A549 (cell line): ENCODE data around the gene PPP1R12B. TPM values are rescaled to one million over a fixed set of nuclear protein-coding genes. Genes with fewer than 3 reads are reported as not detected.
A peak's percentile ranks its signal among the peaks of the same experiment; 100 is the strongest.

Source experiments
- ATAC-seq, 2 experiments: fragments of 200-7000 bp in 1 of 2; fragments of >200 bp in 1 of 2; cut with Nextera tagmentation in 1 of 2; cut with Tn5 transposase in 1 of 2; 3 replicates each; pipeline versions ENCODE4 v1.8.0 to v1.9.1; 2018 to 2020; ENCODE audit warnings: mild to moderate bottlenecking in 1 of 2, moderate library complexity in 1 of 2
- CTCF ChIA-PET: fragments of 300-600 bp; sonication (Branson Sonifier 250); formaldehyde crosslinking; extraction: SDS; loops from one replicate; lab custom pipeline; 2021; ENCODE audit warnings: antibody characterized with exemption, inconsistent platforms; lab: Yijun Ruan, JAX
- POLR2A ChIA-PET: fragments of 350-600 bp; formaldehyde crosslinking; extraction: SDS; loops from one replicate; lab custom pipeline; 2021; ENCODE audit warnings: antibody characterized with exemption, inconsistent platforms; lab: Yijun Ruan, JAX
- DNase-seq, 2 experiments: peaks; one replicate each; pipeline versions ENCODE4 v3.0.0 to v3.0.0-alpha.2; 2011 to 2016; ENCODE audit warnings: low read depth in 1 of 2, low spot score in 1 of 2
- FAIRE-seq: peaks from 2 replicates; lab custom pipeline; 2011; peaks lifted over from hg19 to GRCh38; lab: Jason Lieb, UNC
- H3K27ac ChIP-seq, 2 experiments: fragments of >200 bp; sonication (Bioruptor Twin); formaldehyde crosslinking; 3 replicates each; pipeline ENCODE4 v1.5.1; 2016 to 2017
- H3K4me1 ChIP-seq: fragments of >200 bp; sonication (Bioruptor Twin); formaldehyde crosslinking; 3 replicates; pipeline ENCODE4 v1.6.1; 2016
- H3K4me2 ChIP-seq: fragments of >200 bp; sonication (Bioruptor Twin); formaldehyde crosslinking; 3 replicates; pipeline ENCODE4 v1.6.1; 2016
- H3K4me3 ChIP-seq: fragments of >200 bp; sonication (Bioruptor Twin); formaldehyde crosslinking; 3 replicates; pipeline ENCODE4 v1.5.1; 2016
- H3K9me3 ChIP-seq: fragments of >200 bp; sonication (Bioruptor Twin); formaldehyde crosslinking; 3 replicates; pipeline ENCODE4 v1.6.1; 2016
- CBX2 ChIP-seq: fragments of 200-600 bp; sonication (generic); IDR thresholded peaks from 2 replicates; pipeline ENCODE4 v1.6.1; 2016; ENCODE audit warnings: low read depth, mild to moderate bottlenecking, borderline replicate concordance
- CEBPB ChIP-seq, 2 experiments: fragments of >200 bp in 1 of 2; sonication (Bioruptor Twin) in 1 of 2; formaldehyde crosslinking in 1 of 2; IDR thresholded peaks; 2 replicates each; pipeline ENCODE4 v1.6.1; 2012 to 2016
- CHD2 ChIP-seq: fragments of 150-350 bp; IDR thresholded peaks from 2 replicates; pipeline ENCODE4 v1.6.1; 2014; ENCODE audit warnings: low read length; ENCODE audit not compliant: partially characterized antibody
- EHF ChIP-seq: fragments of 250-450 bp; sonication (Bioruptor Pico); IDR thresholded peaks from 2 replicates; pipeline ENCODE4 v1.5.0; 2020; ENCODE audit warnings: mild to moderate bottlenecking
- EHMT2 ChIP-seq: fragments of 200-600 bp; sonication (generic); IDR thresholded peaks from 2 replicates; pipeline ENCODE4 v1.6.1; 2016; ENCODE audit warnings: antibody characterized with exemption, low read depth, mild to moderate bottlenecking, moderate library complexity
- ESRRA ChIP-seq: fragments of 150-350 bp; IDR thresholded peaks from 2 replicates; pipeline ENCODE4 v1.6.1; 2014; ENCODE audit warnings: mild to moderate bottlenecking, low read length, borderline replicate concordance
- FOSL2 ChIP-seq, 2 experiments: fragments of 450-650 bp in 1 of 2; fragments of >200 bp in 1 of 2; sonication (Bioruptor Twin) in 1 of 2; formaldehyde crosslinking; IDR thresholded peaks; 2 replicates each; pipeline versions ENCODE4 v1.5.0 to v1.6.1; 2016 to 2020; ENCODE audit warnings: mild to moderate bottlenecking in 1 of 2, moderate library complexity in 1 of 2
- FOXS1 ChIP-seq: fragments of 250-450 bp; sonication (Bioruptor Pico); IDR thresholded peaks from 2 replicates; pipeline ENCODE4 v1.5.0; 2020; ENCODE audit warnings: mild to moderate bottlenecking, moderate library complexity
- HOXB13 ChIP-seq: fragments of 250-450 bp; sonication (Bioruptor Pico); IDR thresholded peaks from 2 replicates; pipeline ENCODE4 v1.5.0; 2020; ENCODE audit warnings: low read depth, mild to moderate bottlenecking, moderate library complexity
- MAFK ChIP-seq: fragments of 450-650 bp; IDR thresholded peaks from 2 replicates; pipeline ENCODE4 v1.6.1; 2014; ENCODE audit not compliant: partially characterized antibody
- MAZ ChIP-seq: fragments of 150-350 bp; IDR thresholded peaks from 2 replicates; pipeline ENCODE4 v1.6.1; 2014; ENCODE audit warnings: antibody characterized with exemption, low read depth, low read length, borderline replicate concordance
- NFE2L2 ChIP-seq: fragments of 150-350 bp; conservative IDR thresholded peaks from 2 replicates; pipeline ENCODE4 v1.6.1; 2014; ENCODE audit warnings: low read length
- NR3C1 ChIP-seq: fragments of >200 bp; sonication (Bioruptor Twin); formaldehyde crosslinking; IDR thresholded peaks from 3 replicates; pipeline ENCODE4 v1.6.1; 2017
- PHF8 ChIP-seq: fragments of 200-600 bp; sonication (generic); IDR thresholded peaks from 2 replicates; pipeline ENCODE4 v1.6.1; 2016; ENCODE audit warnings: low read depth, mild to moderate bottlenecking, antibody characterized with exemption, moderate library complexity, borderline replicate concordance
- RNF2 ChIP-seq: fragments of 200-600 bp; sonication (generic); IDR thresholded peaks from 2 replicates; pipeline ENCODE4 v1.6.1; 2016; ENCODE audit warnings: low read depth, mild to moderate bottlenecking, antibody characterized with exemption, moderate library complexity, borderline replicate concordance
- SMC3 ChIP-seq: fragments of >200 bp; sonication (Bioruptor Twin); formaldehyde crosslinking; IDR thresholded peaks from 3 replicates; pipeline ENCODE4 v1.6.1; 2018; ENCODE audit warnings: inconsistent platforms
- SREBF2 ChIP-seq: fragments of 450-650 bp; IDR thresholded peaks from 2 replicates; pipeline ENCODE4 v1.6.1; 2014; ENCODE audit warnings: mild to moderate bottlenecking, moderate library complexity
- ZFP36 ChIP-seq: fragments of 450-650 bp; IDR thresholded peaks from 2 replicates; pipeline ENCODE4 v1.6.1; 2014; ENCODE audit warnings: borderline replicate concordance; ENCODE audit not compliant: partially characterized antibody
- WGBS: methylation state at CpG from one replicate; pipeline ENCODE4 v1.1.6; 2017; ENCODE audit errors: missing lambda C conversion rate; 5-methylcytosine and 5-hydroxymethylcytosine counted together
- polyA plus RNA-seq, 4 experiments: library from polyadenylated mRNA; depleted of rRNA in 3 of 4; stranded (reverse); fragments of >200 nt; fragmentation: RNase III in 1 of 4; extraction: RNeasy Plus Mini Kit Qiagen cat#74134 plus additional on column Dnase treatment in 1 of 4; gene quantifications; 2 replicates in 3 of 4; 3 replicates in 1 of 4; pipeline ENCODE4 v1.2.3, GENCODE V29; 2011 to 2017
- TF ChIP-seq, protein P1 (sequence below): fragments of 250-450 bp; sonication (Bioruptor Pico); IDR thresholded peaks from 2 replicates; pipeline ENCODE4 v1.5.0; 2020; ENCODE audit warnings: low read depth, mild to moderate bottlenecking, moderate library complexity
- TF ChIP-seq, protein P2 (sequence below): fragments of 200-600 bp; sonication (generic); IDR thresholded peaks from 2 replicates; pipeline ENCODE4 v1.6.1; 2016; ENCODE audit warnings: antibody characterized with exemption, mild to moderate bottlenecking, moderate library complexity
- TF ChIP-seq, protein P3 (sequence below): fragments of >200 bp; sonication (Bioruptor Twin); formaldehyde crosslinking; IDR thresholded peaks from 3 replicates; pipeline ENCODE4 v1.6.1; 2016
- TF ChIP-seq, protein P4 (sequence below): IDR thresholded peaks from 2 replicates; pipeline ENCODE4 v1.6.1; 2012; ENCODE audit warnings: low read depth, borderline replicate concordance

PPP1R12B gene
- polyA plus RNA-seq, 2 of the 4 experiments (the other 2 are of a cell fraction): 3.3 to 12.1 TPM

DNA sequence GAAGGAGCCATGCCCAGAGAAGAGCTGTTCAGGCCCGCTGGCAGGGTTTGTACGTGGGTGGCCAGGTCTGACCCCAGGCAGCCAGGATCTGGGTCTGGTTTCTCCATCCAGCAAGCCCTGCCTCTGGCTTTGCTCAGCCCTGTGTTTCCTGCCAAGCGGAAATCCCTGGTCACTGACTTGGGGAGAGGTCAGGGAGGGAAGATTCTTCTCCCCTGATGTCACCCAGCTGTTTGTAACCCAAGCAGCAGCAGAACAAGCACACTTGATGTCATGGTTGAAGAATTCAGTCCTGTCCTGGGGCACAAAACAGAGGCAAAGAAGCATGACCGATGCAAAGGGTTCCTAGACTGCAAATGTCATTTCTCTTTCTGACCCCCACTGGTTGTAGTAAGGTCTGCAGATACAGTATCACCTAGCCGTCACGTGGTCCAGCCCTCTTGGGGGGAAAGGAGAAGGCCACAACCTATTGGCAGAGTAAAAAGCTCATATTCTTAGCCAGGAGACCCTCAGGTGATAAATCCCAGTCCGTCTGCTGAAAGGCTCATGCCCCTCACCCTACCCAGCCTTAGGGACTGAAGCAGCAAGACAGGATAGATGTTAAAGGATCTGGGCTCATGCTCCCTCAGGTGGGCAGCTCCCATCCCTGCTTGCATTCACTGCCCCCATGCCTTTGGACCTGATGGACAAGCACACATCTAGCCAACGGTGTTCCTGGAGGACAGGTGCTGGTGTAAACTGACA is 240.9 kb downstream of the PPP1R12B start (continued):
- TF ChIP-seq EHF (0 out of 2 replicates have a peak, but pooled peaks have one; percentile 54), CBX2 (no peak), HOXB13 (no peak), SMC3 (peak; percentile 15; the same call in 2 of the 3 replicates), PHF8 (no peak), NR3C1 (no peak), FOXS1 (CRISPR knock-in tag) (no peak), CEBPB (IDR thresholded peaks at IDR 0.05) (0 out of 4 replicates have a peak, but pooled peaks of 1 of the 2 experiments have one; percentile 28)
- TF ChIP-seq, protein P1, sequence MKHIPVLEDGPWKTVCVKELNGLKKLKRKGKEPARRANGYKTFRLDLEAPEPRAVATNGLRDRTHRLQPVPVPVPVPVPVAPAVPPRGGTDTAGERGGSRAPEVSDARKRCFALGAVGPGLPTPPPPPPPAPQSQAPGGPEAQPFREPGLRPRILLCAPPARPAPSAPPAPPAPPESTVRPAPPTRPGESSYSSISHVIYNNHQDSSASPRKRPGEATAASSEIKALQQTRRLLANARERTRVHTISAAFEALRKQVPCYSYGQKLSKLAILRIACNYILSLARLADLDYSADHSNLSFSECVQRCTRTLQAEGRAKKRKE (CRISPR knock-in tag): 0 out of 2 replicates have a peak, but pooled peaks have one; percentile 29
- TF ChIP-seq, protein P2, sequence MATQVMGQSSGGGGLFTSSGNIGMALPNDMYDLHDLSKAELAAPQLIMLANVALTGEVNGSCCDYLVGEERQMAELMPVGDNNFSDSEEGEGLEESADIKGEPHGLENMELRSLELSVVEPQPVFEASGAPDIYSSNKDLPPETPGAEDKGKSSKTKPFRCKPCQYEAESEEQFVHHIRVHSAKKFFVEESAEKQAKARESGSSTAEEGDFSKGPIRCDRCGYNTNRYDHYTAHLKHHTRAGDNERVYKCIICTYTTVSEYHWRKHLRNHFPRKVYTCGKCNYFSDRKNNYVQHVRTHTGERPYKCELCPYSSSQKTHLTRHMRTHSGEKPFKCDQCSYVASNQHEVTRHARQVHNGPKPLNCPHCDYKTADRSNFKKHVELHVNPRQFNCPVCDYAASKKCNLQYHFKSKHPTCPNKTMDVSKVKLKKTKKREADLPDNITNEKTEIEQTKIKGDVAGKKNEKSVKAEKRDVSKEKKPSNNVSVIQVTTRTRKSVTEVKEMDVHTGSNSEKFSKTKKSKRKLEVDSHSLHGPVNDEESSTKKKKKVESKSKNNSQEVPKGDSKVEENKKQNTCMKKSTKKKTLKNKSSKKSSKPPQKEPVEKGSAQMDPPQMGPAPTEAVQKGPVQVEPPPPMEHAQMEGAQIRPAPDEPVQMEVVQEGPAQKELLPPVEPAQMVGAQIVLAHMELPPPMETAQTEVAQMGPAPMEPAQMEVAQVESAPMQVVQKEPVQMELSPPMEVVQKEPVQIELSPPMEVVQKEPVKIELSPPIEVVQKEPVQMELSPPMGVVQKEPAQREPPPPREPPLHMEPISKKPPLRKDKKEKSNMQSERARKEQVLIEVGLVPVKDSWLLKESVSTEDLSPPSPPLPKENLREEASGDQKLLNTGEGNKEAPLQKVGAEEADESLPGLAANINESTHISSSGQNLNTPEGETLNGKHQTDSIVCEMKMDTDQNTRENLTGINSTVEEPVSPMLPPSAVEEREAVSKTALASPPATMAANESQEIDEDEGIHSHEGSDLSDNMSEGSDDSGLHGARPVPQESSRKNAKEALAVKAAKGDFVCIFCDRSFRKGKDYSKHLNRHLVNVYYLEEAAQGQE: no peak

DNA sequence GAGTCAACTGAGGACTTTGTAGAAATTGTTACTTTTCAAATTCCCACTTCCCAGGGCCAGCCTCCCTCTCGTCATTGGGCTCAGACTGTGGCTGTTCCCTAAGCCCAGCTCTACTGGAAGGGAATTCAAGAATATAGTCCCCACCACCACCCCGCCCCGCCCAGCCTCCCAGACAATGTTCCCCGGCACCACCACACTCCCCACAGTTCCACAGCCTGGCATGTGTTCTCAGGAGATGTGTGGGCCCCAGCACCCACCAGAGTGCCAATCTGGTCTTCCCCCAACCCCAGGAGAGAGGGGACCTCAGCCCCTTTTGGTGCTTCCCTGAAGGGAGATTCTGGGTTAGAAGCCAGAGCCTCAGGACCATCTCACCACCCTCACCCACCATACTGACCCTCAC is 241.6 kb downstream of the PPP1R12B start:
- H3K4me3 ChIP-seq: no peak overlapping the region
- peaks cover 65% of the 10 kb centered on the region for H3K4me1 ChIP-seq
- no peak for TF ChIP-seq NFE2L2
- TF ChIP-seq MAZ: no peak
- TF ChIP-seq PHF8: no peak
- TF ChIP-seq ZFP36: no peak
- TF ChIP-seq, protein P1 (CRISPR knock-in tag): no peak
- no peak for TF ChIP-seq ESRRA
- TF ChIP-seq MAFK: no peak
- TF ChIP-seq, protein P3, sequence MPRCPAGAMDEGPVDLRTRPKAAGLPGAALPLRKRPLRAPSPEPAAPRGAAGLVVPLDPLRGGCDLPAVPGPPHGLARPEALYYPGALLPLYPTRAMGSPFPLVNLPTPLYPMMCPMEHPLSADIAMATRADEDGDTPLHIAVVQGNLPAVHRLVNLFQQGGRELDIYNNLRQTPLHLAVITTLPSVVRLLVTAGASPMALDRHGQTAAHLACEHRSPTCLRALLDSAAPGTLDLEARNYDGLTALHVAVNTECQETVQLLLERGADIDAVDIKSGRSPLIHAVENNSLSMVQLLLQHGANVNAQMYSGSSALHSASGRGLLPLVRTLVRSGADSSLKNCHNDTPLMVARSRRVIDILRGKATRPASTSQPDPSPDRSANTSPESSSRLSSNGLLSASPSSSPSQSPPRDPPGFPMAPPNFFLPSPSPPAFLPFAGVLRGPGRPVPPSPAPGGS: no peak
- TF ChIP-seq CHD2: no peak
- TF ChIP-seq, protein P4, sequence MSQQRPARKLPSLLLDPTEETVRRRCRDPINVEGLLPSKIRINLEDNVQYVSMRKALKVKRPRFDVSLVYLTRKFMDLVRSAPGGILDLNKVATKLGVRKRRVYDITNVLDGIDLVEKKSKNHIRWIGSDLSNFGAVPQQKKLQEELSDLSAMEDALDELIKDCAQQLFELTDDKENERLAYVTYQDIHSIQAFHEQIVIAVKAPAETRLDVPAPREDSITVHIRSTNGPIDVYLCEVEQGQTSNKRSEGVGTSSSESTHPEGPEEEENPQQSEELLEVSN: no peak
- TF ChIP-seq FOSL2 (IDR thresholded peaks at IDR 0.05): no peak
- TF ChIP-seq FOSL2 (CRISPR knock-in tag; IDR thresholded peaks at IDR 0.05): no peak
- TF ChIP-seq SREBF2: no peak
- TF ChIP-seq EHMT2: no peak
- no peak for TF ChIP-seq RNF2
- H3K4me2 ChIP-seq: peak overlapping the region; percentile 67
- DNase-seq (no peak), FAIRE-seq (no peak), ATAC-seq (no peak)
- no peaks in the 10 kb centered on the region for H3K9me3 ChIP-seq
- ChIA-PET CTCF (interaction anchor here (1.1 to 11.2 kb wide), 4 partner anchors 10 to 18 kb away, joined by 3 to 91 read pairs (median 20); no protein-coding TSS in a partner anchor), POLR2A (no interaction called here)
- peak overlapping the region; percentile 80 to 86 for H3K27ac ChIP-seq
- 97% methylated on average over 1 of the region's 4 CpGs for WGBS
